Common myeloid progenitor, CD34-positive (primary cell): ENCODE measurements around the gene GANAB.

Experiments used
- CTCF ChIA-PET: fragments of 350-600 bp; sonication (Branson Sonifier 250); formaldehyde crosslinking; loops from one replicate; lab custom pipeline; 2021; ENCODE audit warnings: antibody characterized with exemption; lab: Charles Lee
- POLR2A ChIA-PET: fragments of 350-600 bp; sonication (Branson Sonifier 250); formaldehyde crosslinking; loops from one replicate; lab custom pipeline; 2021; ENCODE audit warnings: antibody characterized with exemption; lab: Charles Lee
- DNase-seq, 3 donors: peaks; one replicate each; pipeline versions ENCODE4 v3.0.0 to v3.0.0-alpha.2; 2013
- H3K27ac ChIP-seq, 2 experiments: 1 replicate in 1 of 2; 2 replicates in 1 of 2; pipeline ENCODE4 v1.7.0; 2013; ENCODE audit warnings: inconsistent platforms in 2 of 2, low read length in 2 of 2, mild to moderate bottlenecking in 2 of 2, low read depth in 1 of 2, moderate library complexity in 1 of 2; ENCODE audit not compliant: severe bottlenecking in 2 of 2, insufficient read depth in 1 of 2, poor library complexity in 1 of 2
- H3K27me3 ChIP-seq, 5 experiments: replicated peaks in 2 of 5; 1 replicate in 3 of 5; 2 replicates in 2 of 5; pipeline versions ENCODE4 v1.6.1 to v1.7.0; 2013; ENCODE audit warnings: low read length in 4 of 5, mild to moderate bottlenecking in 2 of 5, moderate library complexity in 2 of 5, inconsistent platforms in 1 of 5; ENCODE audit not compliant: insufficient read depth in 5 of 5, control insufficient read depth in 4 of 5
- H3K36me3 ChIP-seq, 4 experiments: 1 replicate in 2 of 4; 2 replicates in 2 of 4; pipeline versions ENCODE4 v1.6.1 to v1.7.0; 2013; ENCODE audit warnings: low read length in 3 of 4, control low read depth in 1 of 4, mild to moderate bottlenecking in 1 of 4; ENCODE audit not compliant: control insufficient read depth in 4 of 4, insufficient read depth in 4 of 4
- H3K4me1 ChIP-seq, 4 experiments: 1 replicate in 3 of 4; 2 replicates in 1 of 4; pipeline versions ENCODE4 v1.6.1 to v1.7.1; 2013; ENCODE audit warnings: low read length in 3 of 4, mild to moderate bottlenecking in 3 of 4, control low read depth in 1 of 4, inconsistent platforms in 1 of 4, moderate library complexity in 1 of 4; ENCODE audit not compliant: control insufficient read depth in 4 of 4, insufficient read depth in 4 of 4; ENCODE audit errors: control extremely low read depth in 1 of 4
- H3K4me3 ChIP-seq, 7 experiments: 1 replicate in 4 of 7; 2 replicates in 3 of 7; pipeline versions ENCODE4 v1.5.1 to v1.7.0; 2013; ENCODE audit warnings: mild to moderate bottlenecking in 7 of 7, low read length in 6 of 7, moderate library complexity in 6 of 7, inconsistent platforms in 2 of 7, low read depth in 2 of 7, control low read depth in 1 of 7; ENCODE audit not compliant: insufficient read depth in 4 of 7, control insufficient read depth in 1 of 7; ENCODE audit errors: extremely low read depth in 1 of 7
- H3K9me3 ChIP-seq, 5 experiments: 1 replicate in 4 of 5; 2 replicates in 1 of 5; pipeline versions ENCODE4 v1.6.1 to v1.7.1; 2013; ENCODE audit warnings: low read length in 4 of 5, mild to moderate bottlenecking in 2 of 5, inconsistent platforms in 1 of 5, low read depth in 1 of 5, moderate library complexity in 1 of 5; ENCODE audit not compliant: control insufficient read depth in 4 of 5, insufficient read depth in 2 of 5; ENCODE audit errors: control extremely low read depth in 1 of 5
- WGBS: methylation state at CpG from one replicate; pipeline ENCODE4 v1.1.5; 2013; ENCODE audit not compliant: insufficient coverage; 5-methylcytosine and 5-hydroxymethylcytosine counted together

The GANAB gene

GRCh38 chr11:62645671-62645945, 805 bp downstream of the GANAB start:
- no peaks in the 10 kb centered on the region for H3K27me3 ChIP-seq
- H3K9me3 ChIP-seq: no peaks in the 10 kb centered on the region
- peaks cover 0 to 26% (median 24%) of the 10 kb centered on the region in 4 experiments for H3K4me1 ChIP-seq
- H3K36me3 ChIP-seq: peaks cover 13 to 51% (median 26%) of the 10 kb centered on the region in 4 experiments
- peak in 1 of 3 donors; percentile 16 for DNase-seq
- H3K27ac ChIP-seq: peak overlapping the region; percentile 93 to 97
- whole genome bisulfite sequencing: 20% methylated on average over 11 of the region's 11 CpGs
- CTCF ChIA-PET: interaction anchor here (1.0 to 6.0 kb wide), 6 partner anchors 10 to 106 kb away, joined by 3 to 33 read pairs (median 12); partner anchors contain the start of genes B3GAT3, C11orf98, CSKMT and LBHD1
- H3K4me3 ChIP-seq: peak overlapping the region; percentile 81 to 100 (median 92)
- POLR2A ChIA-PET: interaction anchor here (0.5 to 3.0 kb wide), 6 partner anchors 7 to 1625 kb away, joined by 3 to 23 read pairs (median 5); partner anchors contain the start of genes C11orf98, CSKMT, TUT1 and UQCC3

- CTCF ChIA-PET: interaction anchor here (0.5 to 6.0 kb wide), 6 partner anchors 16 to 52 kb away, joined by 3 to 33 read pairs (median 8); partner anchors contain the start of genes C11orf98, CSKMT, LBHD1 and TUT1
- Histone ChIP-seq H3K36me3 (peaks cover 12 to 49% (median 20%) of the 10 kb centered on the region in 4 experiments), H3K4me3 (no peak overlapping the region), H3K27ac (no peak overlapping the region), H3K27me3 (no peaks in the 10 kb centered on the region), H3K4me1 (peaks cover 0 to 33% (median 30%) of the 10 kb centered on the region in 4 experiments), H3K9me3 (no peaks in the 10 kb centered on the region)
- WGBS: 100% methylated on average over 5 of the region's 8 CpGs
- DNase-seq: no peak
- POLR2A ChIA-PET: interaction anchor here (1.2 kb wide), 1 partner anchor 21 kb away, joined by 3 read pairs; no protein-coding TSS in a partner anchor
These were observed 2.2 kb downstream of the GANAB start for GRCh38 chr11:62644220-62644619.

DNA sequence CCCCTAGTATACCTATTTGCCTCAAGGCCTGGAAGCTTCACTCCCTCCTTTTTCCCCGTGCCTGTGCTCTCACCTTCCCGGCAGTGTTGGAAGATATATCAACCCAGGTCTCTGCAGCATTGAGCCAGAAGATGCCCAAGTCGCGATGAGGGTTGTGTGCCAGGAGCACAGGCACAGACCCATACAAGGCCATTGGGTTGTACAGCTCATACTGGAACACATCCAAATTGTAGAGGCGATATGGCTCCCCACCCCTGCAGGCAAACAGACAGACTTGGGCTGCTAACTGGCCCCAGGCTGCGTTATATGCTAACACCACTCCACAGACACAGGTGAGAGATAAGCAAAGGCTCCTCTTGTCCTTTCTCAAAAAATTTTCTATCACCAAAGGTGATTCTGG, 13.9 kb downstream of the GANAB start:
- no peak overlapping the region for H3K27ac ChIP-seq
- no peaks in the 10 kb centered on the region for H3K27me3 ChIP-seq
- no peak for DNase-seq
- CTCF ChIA-PET: interaction anchor here (1.0 to 1.5 kb wide), 3 partner anchors 15 to 44 kb away, joined by 3 to 4 read pairs (median 4); partner anchors contain the start of gene ROM1
- 100% methylated on average over 6 of the region's 6 CpGs for WGBS
- no peak overlapping the region for H3K4me3 ChIP-seq
- POLR2A ChIA-PET: no interaction called here
- H3K36me3 ChIP-seq: peaks cover 36 to 84% (median 58%) of the 10 kb centered on the region in 4 experiments
- peaks cover 3 to 24% (median 11%) of the 10 kb centered on the region in 4 experiments for H3K4me1 ChIP-seq
- H3K9me3 ChIP-seq: no peaks in the 10 kb centered on the region

- Histone ChIP-seq H3K36me3 (peaks cover 32 to 78% (median 59%) of the 10 kb centered on the region in 4 experiments), H3K27ac (no peak overlapping the region), H3K4me1 (peaks cover 0 to 14% (median 11%) of the 10 kb centered on the region in 4 experiments), H3K27me3 (no peaks in the 10 kb centered on the region), H3K4me3 (no peak overlapping the region), H3K9me3 (no peaks in the 10 kb centered on the region)
- DNase-seq: peak in 2 of 3 donors; percentile 58 to 62
- 94% methylated on average over 2 of the region's 3 CpGs for WGBS
- ChIA-PET CTCF (interaction anchor here (1.1 to 3.2 kb wide), 6 partner anchors 8 to 35 kb away, joined by 3 to 12 read pairs (median 4); partner anchors contain the start of genes GANAB and TUT1), POLR2A (no interaction called here)
These were observed 18.7 kb downstream of the GANAB start for GRCh38 chr11:62627713-62628112.

DNA sequence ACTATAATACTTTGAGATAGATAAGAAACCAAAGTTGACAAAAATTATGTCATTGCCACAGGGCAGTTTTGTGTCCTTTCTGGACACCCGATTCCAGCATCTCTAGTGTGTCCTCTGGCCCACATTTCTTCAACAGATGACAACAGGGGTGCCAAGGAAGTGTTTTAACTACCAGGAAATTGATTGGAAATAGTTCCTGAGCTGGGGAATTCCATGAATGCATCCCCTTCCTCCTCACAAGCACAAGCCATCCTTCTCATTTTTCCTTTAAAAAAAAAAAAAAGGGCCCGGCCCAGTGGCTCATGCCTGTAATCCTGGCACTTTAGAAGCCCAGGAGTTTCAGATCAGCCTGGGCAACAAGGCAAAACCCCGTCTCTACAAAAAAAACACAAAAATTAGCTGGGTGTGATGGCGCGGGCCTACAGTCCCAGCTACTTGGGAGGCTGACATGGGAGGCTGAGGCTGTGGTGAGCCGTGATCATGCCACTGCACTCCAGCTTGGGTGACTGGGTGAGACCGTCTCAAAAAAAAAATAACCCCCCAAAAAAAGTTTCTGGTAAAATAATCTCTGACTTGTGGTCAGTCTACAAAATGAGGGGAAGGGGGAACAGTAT, 23.8 kb downstream of the GANAB start:
- peak overlapping the region; percentile 72 to 83 for H3K27ac ChIP-seq
- H3K27me3 ChIP-seq: no peaks in the 10 kb centered on the region
- peak in 1 of 3 donors; percentile 28 for DNase-seq
- CTCF ChIA-PET: interaction anchor here (0.6 to 4.6 kb wide), 6 partner anchors 12 to 133 kb away, joined by 3 to 18 read pairs (median 4); partner anchors contain the start of genes LBHD1 and UQCC3
- H3K36me3 ChIP-seq: peaks cover 9 to 30% (median 25%) of the 10 kb centered on the region in 4 experiments
- H3K4me1 ChIP-seq: peaks cover 8 to 35% (median 30%) of the 10 kb centered on the region in 4 experiments
- POLR2A ChIA-PET: interaction anchor here (1.5 to 2.4 kb wide), 3 partner anchors 18 to 43 kb away, joined by 5 to 17 read pairs (median 5); partner anchors contain the start of genes C11orf98 and CSKMT
- 96% methylated on average over 4 of the region's 7 CpGs for WGBS
- H3K9me3 ChIP-seq: no peaks in the 10 kb centered on the region
- H3K4me3 ChIP-seq: peak overlapping the region in 2 of 7 experiments; percentile 74 to 85

DNA sequence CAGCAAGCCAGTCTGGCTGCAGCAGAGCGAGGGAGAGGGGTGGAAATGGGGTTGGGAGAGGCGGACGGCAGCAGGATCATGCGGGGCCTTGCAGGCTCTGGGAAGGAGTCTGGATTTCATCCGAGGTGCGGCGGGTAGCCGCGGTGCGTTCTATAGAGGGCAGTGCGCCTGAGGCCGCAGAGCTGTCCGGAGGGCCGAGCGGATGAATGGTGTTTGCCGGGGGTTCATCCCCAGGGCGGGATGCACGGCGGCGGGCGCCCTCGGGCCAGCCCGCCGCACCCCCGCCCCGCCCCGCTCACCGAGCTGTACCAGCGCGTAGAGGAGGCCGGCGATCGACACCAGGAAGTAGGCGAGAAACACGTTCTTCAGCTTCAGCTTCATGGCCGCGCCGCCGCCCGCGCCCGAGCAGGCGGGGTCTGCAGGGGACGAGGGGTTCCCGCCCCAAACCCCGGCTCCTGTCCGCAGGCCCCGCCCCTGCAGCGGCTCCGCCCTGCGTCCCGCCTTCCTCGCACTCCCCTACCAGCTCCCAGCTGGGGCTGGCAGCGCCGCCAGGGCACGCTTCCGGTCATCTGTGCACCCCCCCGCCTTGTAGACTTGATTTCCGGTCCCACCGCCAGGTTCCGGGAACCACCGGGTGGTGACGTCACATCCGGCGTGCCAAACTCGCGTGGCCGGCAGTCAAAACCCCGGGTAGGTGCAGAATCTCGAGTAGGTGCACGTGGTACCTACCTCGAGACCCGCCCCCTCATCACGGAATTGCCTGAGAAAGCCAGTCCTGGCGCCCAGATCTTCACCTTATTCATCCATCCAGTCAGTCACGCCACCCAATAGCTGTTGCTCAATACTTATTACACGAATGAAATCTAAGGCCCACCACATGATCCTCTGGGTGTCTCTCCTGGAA, 24.6 kb downstream of the GANAB start, which contains the start of gene B3GAT3:
TSS of gene B3GAT3 (minus strand) at position 420 of the 904 bp plus-strand sequence. CDS start at position 381, 39 bp downstream.
- peak within 1 kb of the TSS; percentile 50 to 96 (median 78) for H3K4me3 ChIP-seq
- H3K27me3 ChIP-seq: no peaks in the 10 kb centered on the region
- H3K9me3 ChIP-seq: no peaks in the 10 kb centered on the region
- WGBS: under 1% methylated on average over 56 of the region's 77 CpGs
- H3K27ac ChIP-seq: peak within 1 kb of the TSS; percentile 72 to 83
- peaks cover 8 to 30% (median 25%) of the 10 kb centered on the region in 4 experiments for H3K36me3 ChIP-seq
- ChIA-PET CTCF (interaction anchor here (0.7 to 4.6 kb wide), 8 partner anchors 11 to 50 kb away, joined by 3 to 18 read pairs (median 4); partner anchors contain the start of genes LBHD1 and UQCC3), POLR2A (interaction anchor here (0.5 to 2.4 kb wide), 7 partner anchors 10 to 362 kb away, joined by 3 to 17 read pairs (median 4); partner anchors contain the start of genes C11orf98, CSKMT, GANAB and TUT1)
- DNase-seq: peak; percentile 94 to 97 (median 97)
- peaks cover 8 to 35% (median 30%) of the 10 kb centered on the region in 4 experiments for H3K4me1 ChIP-seq
